HL-60 (cell line): ENCODE results near the gene GPAT2.
"Not testable (repeated sequence)": the region's sequence is repeated elsewhere in the genome, so short reads cannot be mapped to it uniquely, and the experiment has no call there.

Experiments used
- CTCF ChIP-seq: IDR thresholded peaks from one replicate; pipeline ENCODE4 v1.5.1; 2011; ENCODE audit warnings: low read length, control low read depth, inconsistent platforms; ENCODE audit not compliant: insufficient read depth
- REST ChIP-seq: IDR thresholded peaks from 2 replicates; pipeline ENCODE4 v1.6.1; 2012; ENCODE audit warnings: low read depth; ENCODE audit not compliant: insufficient replicate concordance

GRCh38 chr2:96055830-96056229, 21.1 kb upstream of the GPAT2 start:
- not testable (repeated sequence) for TF ChIP-seq CTCF, REST
